SU-DHL-6 (cell line): ENCODE measurements around the gene MCM9.
A peak's percentile ranks its signal among the peaks of the same experiment; 100 is the strongest.

Source experiments
- H2AFZ ChIP-seq: fragments of 200-600 bp; sonication (generic); 2 replicates; pipeline ENCODE4 v1.6.1; 2014; ENCODE audit warnings: low read depth, mild to moderate bottlenecking, moderate library complexity, mixed read lengths, antibody characterized with exemption, low read length; ENCODE audit not compliant: severe bottlenecking
- H3F3A ChIP-seq: fragments of 200-600 bp; shearing (Covaris generic); 2 replicates; pipeline ENCODE4 v1.6.0; 2016; ENCODE audit warnings: antibody characterized with exemption, mild to moderate bottlenecking; ENCODE audit not compliant: insufficient read depth
- H3K27ac ChIP-seq: fragments of 200-600 bp; sonication (generic); 2 replicates; pipeline ENCODE4 v1.5.1; 2016; ENCODE audit warnings: low read depth, mild to moderate bottlenecking, low read length, moderate library complexity, mixed read lengths
- H3K27me3 ChIP-seq: fragments of 200-600 bp; sonication (generic), shearing (Covaris generic); 2 replicates; pipeline ENCODE4 v1.6.0; 2014; ENCODE audit warnings: mild to moderate bottlenecking, low read length
- H3K36me3 ChIP-seq: fragments of 200-600 bp; sonication (generic); 2 replicates; pipeline ENCODE4 v1.6.1; 2014; ENCODE audit warnings: mild to moderate bottlenecking, low read length, mixed read lengths
- H3K4me2 ChIP-seq: fragments of 300-600, 200-600 bp; shearing (Covaris generic), sonication (generic); 2 replicates; pipeline ENCODE4 v1.6.0; 2014; ENCODE audit warnings: low read length, low read depth, mild to moderate bottlenecking; ENCODE audit not compliant: poor library complexity, severe bottlenecking
- H3K4me3 ChIP-seq: fragments of 200-600 bp; sonication (generic); 2 replicates; pipeline ENCODE4 v1.5.1; 2014; ENCODE audit warnings: antibody characterized with exemption, low read length, mild to moderate bottlenecking, mixed read lengths; ENCODE audit not compliant: insufficient read depth, poor library complexity, severe bottlenecking
- H3K79me2 ChIP-seq: fragments of 200-600 bp; sonication (generic); 2 replicates; pipeline ENCODE4 v1.6.1; 2014; ENCODE audit warnings: mild to moderate bottlenecking, low read length, moderate library complexity; ENCODE audit not compliant: insufficient read depth
- H3K9ac ChIP-seq: fragments of 200-600 bp; sonication (generic); 2 replicates; pipeline ENCODE4 v1.7.0; 2014; ENCODE audit warnings: mild to moderate bottlenecking, low read length
- H3K9me2 ChIP-seq: fragments of 200-600 bp; sonication (generic); replicated peaks from 2 replicates; pipeline ENCODE4 v1.6.1; 2014; ENCODE audit warnings: low read length; ENCODE audit not compliant: insufficient read depth
- H3K9me3 ChIP-seq: fragments of 200-600 bp; sonication (generic); 2 replicates; pipeline ENCODE4 v1.6.1; 2014; ENCODE audit warnings: low read length, mixed read lengths; ENCODE audit not compliant: insufficient read depth
- H4K20me1 ChIP-seq: fragments of 200-600 bp; sonication (generic); 2 replicates; pipeline ENCODE4 v1.6.1; 2014; ENCODE audit warnings: low read depth, mild to moderate bottlenecking, antibody characterized with exemption, low read length, moderate library complexity, mixed read lengths
- CTCF ChIP-seq: fragments of 200-600 bp; sonication (generic); IDR thresholded peaks from one replicate; pipeline ENCODE4 v1.5.1; 2017; ENCODE audit warnings: antibody characterized with exemption, mild to moderate bottlenecking, low read length, moderate library complexity; ENCODE audit not compliant: insufficient read depth, poor library complexity, severe bottlenecking
- EZH2phosphoT487 ChIP-seq: fragments of 200-600 bp; sonication (generic), shearing (Covaris generic); conservative IDR thresholded peaks from 2 replicates; pipeline ENCODE4 v1.6.1; 2018; ENCODE audit warnings: mild to moderate bottlenecking, antibody characterized with exemption, low read length, moderate library complexity, mixed read lengths

Gene MCM9

GRCh38 chr6:118812970-118813369, 122.0 kb downstream of the MCM9 start:
- Histone ChIP-seq H3K27ac (no peak overlapping the region), H3K27me3 (no peaks in the 10 kb centered on the region), H3K9ac (no peak overlapping the region), H3K9me2 (no peaks in the 10 kb centered on the region), H3K9me3 (no peaks in the 10 kb centered on the region), H3K36me3 (no peaks in the 10 kb centered on the region), H4K20me1 (no peaks in the 10 kb centered on the region), H3K79me2 (no peaks in the 10 kb centered on the region), H3F3A (no peaks in the 10 kb centered on the region), H2AFZ (no peak overlapping the region), H3K4me3 (no peak overlapping the region), H3K4me2 (no peak overlapping the region)
- TF ChIP-seq CTCF (no peak), EZH2phosphoT487 (no peak)

GRCh38 chr6:118810420-118811027, 124.4 kb downstream of the MCM9 start:
- no peaks in the 10 kb centered on the region for H4K20me1 ChIP-seq
- H3K27me3 ChIP-seq, result no peaks in the 10 kb centered on the region
- H3K9me2 ChIP-seq, result no peaks in the 10 kb centered on the region
- TF ChIP-seq EZH2phosphoT487 (no peak), CTCF (no peak)
- H3K4me2 ChIP-seq, result no peak overlapping the region
- no peaks in the 10 kb centered on the region for H3K79me2 ChIP-seq
- H3K4me3 ChIP-seq, result no peak overlapping the region
- H3K27ac ChIP-seq, result no peak overlapping the region
- H3K9ac ChIP-seq, result no peak overlapping the region
- H3K36me3 ChIP-seq, result no peaks in the 10 kb centered on the region
- H3K9me3 ChIP-seq, result no peaks in the 10 kb centered on the region
- no peaks in the 10 kb centered on the region for H3F3A ChIP-seq
- peak overlapping the region; percentile 25 for H2AFZ ChIP-seq

GRCh38 chr6:118808793-118809638, 125.9 kb downstream of the MCM9 start:
- no peaks in the 10 kb centered on the region for H3K79me2 ChIP-seq
- no peak overlapping the region for H3K4me3 ChIP-seq
- no peak overlapping the region for H3K4me2 ChIP-seq
- no peaks in the 10 kb centered on the region for H4K20me1 ChIP-seq
- H3K27ac ChIP-seq, result no peak overlapping the region
- no peaks in the 10 kb centered on the region for H3K27me3 ChIP-seq
- no peaks in the 10 kb centered on the region for H3K9me3 ChIP-seq
- no peak overlapping the region for H2AFZ ChIP-seq
- no peaks in the 10 kb centered on the region for H3F3A ChIP-seq
- H3K9ac ChIP-seq, result no peak overlapping the region
- H3K9me2 ChIP-seq, result no peaks in the 10 kb centered on the region
- TF ChIP-seq CTCF, result no peak
- no peak for TF ChIP-seq EZH2phosphoT487
- no peaks in the 10 kb centered on the region for H3K36me3 ChIP-seq
